GM10248 (cell line): ENCODE measurements around the gene COBL.

Experiments
- CTCF ChIA-PET: fragments of 300-600 bp; sonication (Branson Sonifier 250); formaldehyde crosslinking; extraction: SDS; loops from one replicate; lab custom pipeline; 2021; ENCODE audit warnings: antibody characterized with exemption; lab: Yijun Ruan, JAX
- POLR2A ChIA-PET: fragments of 350-650 bp; sonication (Branson Sonifier 250); formaldehyde crosslinking; extraction: SDS; loops from one replicate; lab custom pipeline; 2020; ENCODE audit warnings: antibody characterized with exemption; lab: Yijun Ruan, JAX
- DNase-seq: peaks from one replicate; pipeline ENCODE4 v3.0.0; 2012; ENCODE audit errors: extremely low spot score
- CTCF ChIP-seq: IDR thresholded peaks from 2 replicates; pipeline ENCODE4 v1.5.1; 2012; ENCODE audit warnings: mild to moderate bottlenecking, low read depth; ENCODE audit errors: extremely low read depth, missing control alignments, control extremely low read depth

The COBL gene

DNA sequence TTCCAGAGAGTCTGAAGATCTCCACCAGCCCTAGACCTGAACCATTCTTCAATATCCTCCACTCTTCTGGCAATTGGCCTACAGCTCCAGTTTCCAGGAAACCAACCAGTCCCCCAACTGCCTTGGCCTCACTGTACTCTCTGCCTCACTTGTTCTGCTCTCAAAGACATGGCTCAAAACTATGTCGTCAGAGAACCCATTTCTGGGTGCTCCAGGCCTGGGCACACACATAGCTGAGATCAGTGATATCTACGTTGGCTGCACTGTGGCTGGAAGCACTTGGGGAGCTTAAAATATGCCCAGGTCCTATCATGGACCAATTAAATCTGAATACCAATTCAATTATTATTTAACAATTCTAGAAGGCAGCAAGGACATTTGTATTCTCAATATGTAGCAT, 93.1 kb downstream of the COBL start:
- no peak for DNase-seq
- TF ChIP-seq CTCF = no peak
- POLR2A ChIA-PET = no interaction called here
- CTCF ChIA-PET = no interaction called here

DNA sequence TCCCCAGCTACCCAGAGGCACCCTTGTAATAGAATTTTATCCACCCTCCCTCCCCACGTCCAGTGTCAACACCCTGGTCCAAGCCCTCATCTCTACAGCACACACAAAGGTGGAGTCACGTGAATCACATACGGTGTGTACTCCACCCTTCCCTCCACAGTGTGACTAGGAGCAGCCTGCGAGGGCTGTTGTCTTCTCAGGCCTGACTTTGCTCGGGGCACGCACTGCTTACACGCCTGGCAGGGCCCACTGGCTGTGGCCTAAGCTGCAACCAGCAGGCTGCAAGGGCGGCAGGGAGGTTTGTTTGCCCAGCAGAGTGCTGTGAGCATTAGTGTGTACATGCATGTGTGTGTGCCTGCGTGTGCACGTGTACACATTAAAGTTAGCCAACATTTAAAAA, 93.7 kb downstream of the COBL start:
- TF ChIP-seq CTCF = no peak
- CTCF ChIA-PET = no interaction called here
- DNase-seq = no peak
- POLR2A ChIA-PET = no interaction called here

- TF ChIP-seq CTCF = no peak
- POLR2A ChIA-PET = no interaction called here
- DNase-seq = no peak
- CTCF ChIA-PET = no interaction called here
These were observed 96.4 kb downstream of the COBL start for GRCh38 chr7:51220226-51220625.

- TF ChIP-seq CTCF = no peak
- CTCF ChIA-PET = no interaction called here
- DNase-seq = no peak
- POLR2A ChIA-PET = no interaction called here
These were observed 97.2 kb downstream of the COBL start for GRCh38 chr7:51219261-51219988.

DNA sequence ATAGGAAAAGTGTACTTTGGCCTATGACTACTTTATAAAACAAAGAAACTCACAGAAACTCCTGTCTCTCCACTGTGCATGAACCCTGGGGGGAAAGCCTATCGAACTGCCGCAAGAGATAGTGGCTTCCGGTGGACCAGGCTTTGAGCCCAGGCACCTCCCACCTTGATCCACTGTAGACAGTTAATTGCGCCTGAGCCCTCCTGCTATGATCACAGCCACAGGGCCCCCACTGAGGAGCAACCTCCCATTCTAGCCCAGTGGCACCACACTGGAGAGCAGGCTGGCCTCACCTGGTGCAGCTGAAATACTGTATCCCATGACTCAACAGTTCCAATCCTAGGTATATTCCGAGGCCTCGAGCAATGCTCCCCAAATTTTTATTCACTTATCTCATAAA, 98.8 kb downstream of the COBL start:
- TF ChIP-seq CTCF = no peak
- CTCF ChIA-PET = no interaction called here
- POLR2A ChIA-PET = no interaction called here
- DNase-seq = no peak

GRCh38 chr7:51214098-51214497, 102.5 kb downstream of the COBL start:
- TF ChIP-seq CTCF = no peak
- ChIA-PET POLR2A (no interaction called here), CTCF (no interaction called here)

More at GRCh38 chr7:51214098-51214497, 102.5 kb downstream of the COBL start:
- no peak for DNase-seq
